HG02885 (cell line): ENCODE data around the gene SIDT2.

Experiments
- ATAC-seq: cut with Tn5 transposase; IDR thresholded peaks from one replicate; pipeline ENCODE4 v1.9.1; 2021; ENCODE audit warnings: mild to moderate bottlenecking; ENCODE audit not compliant: unreplicated experiment, poor library complexity

The SIDT2 gene

GRCh38 chr11:117187799-117188481, 9.4 kb downstream of the SIDT2 start:
- ATAC-seq, result no peak

- ATAC-seq, result no peak
Measured at GRCh38 chr11:117188620-117189081, 10.1 kb downstream of the SIDT2 start.

GRCh38 chr11:117189191-117189940, 10.8 kb downstream of the SIDT2 start:
- ATAC-seq, result peak; percentile 65

GRCh38 chr11:117189941-117190544, 11.5 kb downstream of the SIDT2 start:
- peak; percentile 13 for ATAC-seq

GRCh38 chr11:117191680-117192400, 13.3 kb downstream of the SIDT2 start:
- no peak for ATAC-seq

- no peak for ATAC-seq
Measured at GRCh38 chr11:117192401-117192875, 13.9 kb downstream of the SIDT2 start.

GRCh38 chr11:117193130-117194020, 14.8 kb downstream of the SIDT2 start:
- no peak for ATAC-seq

- no peak for ATAC-seq
Measured at GRCh38 chr11:117194267-117194666, 15.7 kb downstream of the SIDT2 start.

- ATAC-seq, result no peak
Measured at GRCh38 chr11:117195258-117195657, 16.7 kb downstream of the SIDT2 start.

GRCh38 chr11:117195761-117196160, 17.2 kb downstream of the SIDT2 start:
- ATAC-seq, result no peak

- ATAC-seq, result no peak
Measured at GRCh38 chr11:117197006-117197405, 18.5 kb downstream of the SIDT2 start.

GRCh38 chr11:117197516-117198456, 19.2 kb downstream of the SIDT2 start:
- ATAC-seq, result no peak

- no peak for ATAC-seq
Measured at GRCh38 chr11:117198613-117199012, 20.1 kb downstream of the SIDT2 start.

GRCh38 chr11:117199053-117199915, 20.7 kb downstream of the SIDT2 start, which contains the start of gene TAGLN:
Gene TAGLN, plus strand, starts transcription at chr11:117199370. Its CDS starts 3,644 bp downstream, at chr11:117203014.
- ATAC-seq, result no peak

GRCh38 chr11:117199916-117200812, 21.6 kb downstream of the SIDT2 start:
- ATAC-seq, result no peak
